ENCODE measurements around the gene KLK3. TPM values are rescaled to one million over a fixed set of nuclear protein-coding genes. Genes with fewer than 3 reads are reported as not detected.

Gene KLK3
- total RNA-seq, 1 donor from 2014 or later, result not detected

- intact Hi-C loops (cut with micrococcal nuclease), result no loop called here
These were observed 42.0 kb downstream of the KLK3 start for GRCh38 chr19:50896591-50897190.

GRCh38 chr19:50897191-50897607 lies 42.5 kb downstream of the KLK3 start:
- intact Hi-C loops (cut with micrococcal nuclease), result no loop called here

- intact Hi-C loops (cut with micrococcal nuclease), result no loop called here
These were observed 42.9 kb downstream of the KLK3 start for GRCh38 chr19:50897612-50898011.

- intact Hi-C loops (cut with micrococcal nuclease), result no loop called here
These were observed 43.3 kb downstream of the KLK3 start for GRCh38 chr19:50898018-50898417.

GRCh38 chr19:50899569-50899968 lies 44.9 kb downstream of the KLK3 start:
- intact Hi-C loops (cut with micrococcal nuclease), result no loop called here

DNA sequence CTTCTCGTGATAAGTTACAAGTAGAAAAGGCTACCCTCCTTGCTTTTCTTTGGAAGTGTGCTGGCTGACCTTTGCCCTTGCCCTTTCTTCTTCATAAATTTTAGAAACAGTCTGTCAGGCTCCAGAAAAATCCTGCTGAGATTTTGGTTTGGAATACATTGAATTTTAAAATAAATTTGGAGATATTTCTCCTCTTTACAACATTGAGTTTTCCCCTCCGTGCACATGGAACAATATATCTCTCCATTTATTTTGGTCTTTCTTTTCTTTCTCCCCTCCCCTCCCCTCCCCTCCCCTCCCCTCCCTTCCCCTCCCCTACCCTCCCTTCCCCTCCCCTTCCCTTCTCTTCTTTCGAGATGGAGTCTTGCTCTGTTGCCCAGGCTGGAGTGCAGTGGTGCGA lies 47.9 kb downstream of the KLK3 start:
- intact Hi-C loops (cut with micrococcal nuclease), result no loop called here

DNA sequence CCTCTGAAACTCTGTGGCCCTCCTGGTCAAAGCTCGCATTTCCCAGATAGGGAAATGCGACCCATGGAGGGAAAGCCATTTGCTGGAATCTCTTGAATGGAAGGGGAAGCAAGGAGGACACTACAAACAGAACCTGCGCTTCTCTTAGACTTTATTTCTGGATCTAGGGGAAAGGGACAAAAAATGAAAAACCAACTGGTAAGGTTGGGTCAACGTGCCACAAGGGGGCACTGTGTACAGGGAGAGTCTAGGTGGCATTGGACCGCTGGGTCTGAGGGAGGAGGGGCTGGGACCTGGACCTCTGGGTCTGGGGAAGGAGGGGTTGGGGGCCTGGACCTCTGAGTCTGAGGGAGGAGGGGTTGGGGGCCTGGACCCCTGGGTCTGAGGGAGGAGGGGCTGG lies 51.5 kb downstream of the KLK3 start:
- intact Hi-C loops (cut with micrococcal nuclease), result loop anchor here (2.0 kb wide), 1 partner anchor 17 kb away; no protein-coding TSS in a partner anchor

- intact Hi-C loops (cut with micrococcal nuclease), result no loop called here
These were observed 53.6 kb downstream of the KLK3 start for GRCh38 chr19:50908336-50908735.

DNA sequence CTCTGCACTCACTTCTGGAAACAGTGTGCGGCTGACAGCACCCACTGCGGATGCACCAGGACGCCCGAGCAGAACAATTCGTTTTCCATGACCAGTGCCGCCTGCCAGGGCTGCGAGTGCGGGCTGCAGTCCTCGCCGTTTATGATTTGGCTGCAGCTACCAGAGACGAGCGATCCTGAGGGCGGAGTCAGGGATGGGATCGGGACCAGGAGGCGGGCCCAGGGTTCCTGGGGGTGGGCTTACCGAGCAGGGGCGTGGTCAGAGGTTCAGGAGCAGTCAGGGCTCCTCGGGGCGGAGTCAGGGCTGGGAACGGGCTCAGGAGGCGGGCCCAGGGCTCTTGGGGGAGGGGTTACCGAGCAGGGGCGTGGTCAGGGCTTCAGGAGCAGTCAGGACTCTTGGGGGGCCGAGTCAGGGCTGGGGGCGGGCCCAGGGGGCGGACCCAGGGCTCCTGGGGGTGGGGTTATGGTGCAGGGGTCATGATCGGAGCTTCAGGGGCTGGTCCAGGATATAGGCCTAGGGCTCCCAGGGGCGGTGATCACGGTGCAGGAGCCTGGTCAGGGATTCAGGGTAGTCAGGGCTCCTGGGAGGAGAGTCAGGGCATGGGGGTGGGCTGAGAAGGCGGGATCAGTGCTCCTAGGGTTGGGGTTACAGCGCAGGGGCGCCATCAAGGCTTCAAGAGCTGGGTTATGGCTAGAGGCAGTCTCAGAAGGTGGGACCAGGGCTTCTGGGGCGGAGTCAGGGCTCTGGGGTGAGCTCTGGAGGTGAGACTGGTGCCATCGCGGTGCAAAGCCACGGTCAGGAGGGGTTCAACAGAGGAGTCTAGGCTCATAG lies 54.7 kb downstream of the KLK3 start:
- intact Hi-C loops (cut with micrococcal nuclease), result no loop called here

Other genes with a start within 250 kb of the KLK3 start
- not detected in 2 replicates for gene SYT3, start 215.0 kb upstream of the KLK3 start, total RNA-seq
- 0.59 TPM in 1 of 2 replicates, not detected in the other for gene C19orf81, start 205.5 kb upstream of the KLK3 start, total RNA-seq
- not detected in 2 replicates for gene SHANK1, start 135.1 kb upstream of the KLK3 start, total RNA-seq
- 1.2 and 1.7 TPM in 2 replicates for gene CLEC11A, start 131.6 kb upstream of the KLK3 start, total RNA-seq
- gene GPR32, start 84.5 kb upstream of the KLK3 start, total RNA-seq, result not detected in 2 replicates
- gene ACP4, start 64.5 kb upstream of the KLK3 start, total RNA-seq, result not detected in 2 replicates
- gene KLK1, start 31.1 kb upstream of the KLK3 start, total RNA-seq, result 1.7 and 2.6 TPM in 2 replicates
- not detected in 2 replicates for gene KLK15, start 21.3 kb upstream of the KLK3 start, total RNA-seq
- 0.16 and 0.27 TPM in 2 replicates for gene KLK2, start 18.5 kb downstream of the KLK3 start, total RNA-seq
- not detected in 2 replicates for gene KLK4, start 56.5 kb downstream of the KLK3 start, total RNA-seq
- not detected in 2 replicates for gene KLK5, start 98.1 kb downstream of the KLK3 start, total RNA-seq
- gene KLK6, start 114.7 kb downstream of the KLK3 start, total RNA-seq, result not detected in 2 replicates
- not detected in 2 replicates for gene KLK7, start 129.0 kb downstream of the KLK3 start, total RNA-seq
- not detected in 2 replicates for gene KLK8, start 146.7 kb downstream of the KLK3 start, total RNA-seq
- not detected in 2 replicates for gene KLK10, start 164.8 kb downstream of the KLK3 start, total RNA-seq
- gene KLK11, start 171.7 kb downstream of the KLK3 start, total RNA-seq, result not detected in 2 replicates
- not detected in 2 replicates for gene KLK12, start 180.1 kb downstream of the KLK3 start, total RNA-seq
- gene KLK13, start 210.2 kb downstream of the KLK3 start, total RNA-seq, result not detected in 2 replicates
- gene KLK14, start 228.0 kb downstream of the KLK3 start, total RNA-seq, result 0.64 and 0.80 TPM in 2 replicates

All from T-helper 2 cell treated with Interferon-gamma antibody and Interleukin-4, amounts not matched to agents 100 ng/mL and 5 ng/mL, for 36 hours (primary cell).